DMS 273 (cell line): ENCODE measurements around the gene ZNF654.
"Not testable (repeated sequence)": the region's sequence is repeated elsewhere in the genome, so short reads cannot be mapped to it uniquely, and the experiment has no call there.

Source experiments
- DNase-seq: peaks from one replicate; lab custom pipeline; 2025; ENCODE audit not compliant: unreplicated experiment; lab: John Stamatoyannopoulos, UW

Gene ZNF654

GRCh38 chr3:88137836-88138235 lies 78.8 kb downstream of the ZNF654 start:
- DNase-seq = no peak

- no peak for DNase-seq
Measured at GRCh38 chr3:88141458-88142083, 82.5 kb downstream of the ZNF654 start.

GRCh38 chr3:88142094-88142624 lies 83.1 kb downstream of the ZNF654 start:
- no peak for DNase-seq

- DNase-seq = no peak
Measured at GRCh38 chr3:88147261-88147660, 88.2 kb downstream of the ZNF654 start.

GRCh38 chr3:88148651-88149050 lies 89.6 kb downstream of the ZNF654 start:
- DNase-seq = no peak

GRCh38 chr3:88149101-88149508 lies 90.0 kb downstream of the ZNF654 start:
- DNase-seq = peak; percentile 79

GRCh38 chr3:88149509-88150362 lies 90.7 kb downstream of the ZNF654 start, which contains the start of gene C3orf38:
Gene C3orf38 (plus strand): TSS chr3:88149959. CDS start chr3:88150053, 94 bp downstream.
- peak; percentile 93 for DNase-seq

- no peak for DNase-seq
Measured at GRCh38 chr3:88150371-88150770, 91.3 kb downstream of the ZNF654 start.

GRCh38 chr3:88150806-88151205 lies 91.8 kb downstream of the ZNF654 start:
- DNase-seq = no peak

GRCh38 chr3:88151358-88151757 lies 92.3 kb downstream of the ZNF654 start:
- DNase-seq = no peak

- DNase-seq = no peak
Measured at GRCh38 chr3:88152841-88153240, 93.8 kb downstream of the ZNF654 start.

GRCh38 chr3:88166419-88166971 lies 107.4 kb downstream of the ZNF654 start:
- no peak for DNase-seq

- no peak for DNase-seq
Measured at GRCh38 chr3:88167173-88167572, 108.1 kb downstream of the ZNF654 start.

- DNase-seq = no peak
Measured at GRCh38 chr3:88167704-88168103, 108.6 kb downstream of the ZNF654 start.

GRCh38 chr3:88168171-88168570 lies 109.1 kb downstream of the ZNF654 start:
- DNase-seq = no peak

GRCh38 chr3:88180398-88180999 lies 121.4 kb downstream of the ZNF654 start:
- DNase-seq = peak; percentile 41

- not testable (repeated sequence) for DNase-seq
Measured at GRCh38 chr3:88182165-88182918, 123.3 kb downstream of the ZNF654 start.

- DNase-seq = peak; percentile 1
Measured at GRCh38 chr3:88188436-88188835, 129.4 kb downstream of the ZNF654 start.

- DNase-seq = no peak
Measured at GRCh38 chr3:88189361-88189810, 130.3 kb downstream of the ZNF654 start.

- no peak for DNase-seq
Measured at GRCh38 chr3:88191872-88192409, 132.9 kb downstream of the ZNF654 start.
